Epithelial cell of prostate (primary cell): ENCODE results near the gene RIPPLY3.
"Not testable (repeated sequence)": the region's sequence is repeated elsewhere in the genome, so short reads cannot be mapped to it uniquely, and the experiment has no call there.

Source experiments
- DNase-seq: peaks from one replicate; pipeline ENCODE4 v3.0.0-alpha.2; 2011; ENCODE audit warnings: low read depth, low spot score
- H3K27ac ChIP-seq: fragments of 450-650 bp; 2 replicates; pipeline ENCODE4 v1.5.1; 2017; ENCODE audit warnings: mild to moderate bottlenecking

Gene RIPPLY3

DNA sequence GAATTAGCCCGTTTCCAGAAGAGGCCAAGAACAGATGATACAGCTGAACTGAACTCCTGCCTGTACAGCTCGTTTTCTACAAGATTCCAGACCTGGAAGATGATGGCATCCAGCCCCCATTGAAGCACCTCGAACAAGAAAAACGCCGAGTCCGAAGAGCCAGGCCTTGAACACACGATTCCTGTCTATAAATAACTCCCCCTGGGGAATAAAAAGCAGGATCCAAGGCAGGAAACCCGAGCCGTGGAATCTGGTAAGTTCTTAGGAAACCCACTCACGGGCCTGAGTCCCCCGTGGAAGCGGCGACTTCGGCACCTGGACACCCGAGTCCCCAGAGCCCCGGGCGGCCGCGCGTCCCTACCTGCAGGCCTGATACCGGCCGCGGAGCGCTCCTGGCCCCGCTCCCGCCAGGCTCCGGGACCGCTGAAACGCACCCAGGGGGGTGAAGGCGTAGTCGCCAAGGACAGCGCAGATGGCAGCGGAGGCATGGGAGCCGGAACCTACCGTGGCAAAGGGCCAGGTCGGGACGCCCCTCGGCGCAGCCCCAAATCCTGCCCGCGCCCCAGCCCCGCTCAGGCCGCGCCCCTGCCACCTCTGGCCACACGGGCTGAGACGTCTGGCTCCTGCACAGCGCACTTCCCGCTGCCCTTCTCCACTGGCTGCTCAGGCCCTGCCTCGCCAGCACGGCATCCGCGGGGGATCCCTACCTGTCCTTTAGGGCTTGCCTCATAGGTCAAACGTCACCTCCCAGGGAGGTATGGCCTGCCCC, 26.0 kb upstream of the RIPPLY3 start:
- no peak overlapping the region for H3K27ac ChIP-seq
- DNase-seq: no peak

DNA sequence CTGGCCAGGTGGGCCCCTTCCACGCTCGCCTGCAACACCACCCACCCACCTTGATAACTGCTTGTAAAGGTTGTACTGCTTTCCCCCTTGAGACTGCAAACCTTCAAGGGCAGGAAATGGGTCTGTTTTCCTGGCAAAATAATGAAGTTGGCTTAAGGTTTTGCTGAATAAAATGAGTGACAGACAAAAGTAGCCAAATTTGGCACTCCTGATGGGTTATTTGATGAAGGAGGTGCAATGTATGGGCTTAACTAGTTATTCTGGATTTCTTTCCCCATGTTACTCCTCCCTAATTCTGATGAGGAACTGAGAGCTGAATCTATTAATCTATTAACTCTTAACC, 25.5 kb upstream of the RIPPLY3 start:
- H3K27ac ChIP-seq: no peak overlapping the region
- DNase-seq: no peak

- no peak overlapping the region for H3K27ac ChIP-seq
- DNase-seq: no peak
Measured at GRCh38 chr21:36981977-36982700, 24.4 kb upstream of the RIPPLY3 start.

- H3K27ac ChIP-seq: no peak overlapping the region
- DNase-seq: no peak
Measured at GRCh38 chr21:36985751-36986594, 20.5 kb upstream of the RIPPLY3 start.

DNA sequence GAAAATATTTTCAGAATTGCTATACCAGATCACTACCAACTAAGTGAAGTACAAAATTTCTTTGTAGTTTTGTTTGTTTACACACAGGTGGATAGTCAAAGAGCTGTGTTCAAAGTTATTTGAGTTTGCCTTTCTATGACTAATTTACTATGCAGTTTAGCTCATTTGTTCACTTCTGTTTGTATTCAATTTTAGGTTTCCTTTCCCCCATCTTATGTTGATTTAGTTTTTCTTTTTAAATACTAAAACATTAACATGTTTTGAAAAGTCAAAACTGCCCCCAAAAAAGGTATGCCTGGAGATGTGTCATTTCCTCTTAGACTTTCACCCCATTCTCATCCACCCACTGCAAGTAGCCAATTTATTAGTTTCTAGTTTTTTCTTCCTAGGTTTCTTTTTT, 18.7 kb upstream of the RIPPLY3 start:
- no peak overlapping the region for H3K27ac ChIP-seq
- DNase-seq: no peak

- no peak for DNase-seq
- H3K27ac ChIP-seq: no peak overlapping the region
Measured at GRCh38 chr21:36988536-36988935, 18.0 kb upstream of the RIPPLY3 start.

DNA sequence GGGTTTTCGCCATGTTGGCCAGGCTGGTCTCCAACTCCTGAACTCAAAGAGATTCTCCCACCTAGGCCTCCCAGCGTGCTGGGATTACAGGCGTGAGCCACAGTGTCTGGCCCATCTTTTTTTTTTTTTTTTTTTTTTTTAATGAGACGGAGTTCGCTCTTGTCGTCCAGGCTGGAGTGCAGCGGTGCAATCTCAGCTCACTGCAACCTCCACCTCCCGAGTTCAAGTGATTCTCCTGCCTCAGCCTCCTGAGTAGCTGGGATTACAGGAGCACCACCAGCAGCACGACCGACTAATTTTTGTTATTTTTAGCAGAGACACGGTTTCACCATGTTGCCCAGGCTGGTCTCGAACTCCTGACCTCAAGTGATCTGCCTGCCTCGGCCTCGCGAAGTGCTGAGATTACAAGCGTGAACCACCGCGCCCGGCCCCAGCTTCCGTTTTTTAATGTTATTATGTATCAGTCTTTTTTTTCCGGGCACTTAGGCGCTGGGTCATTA, 17.3 kb upstream of the RIPPLY3 start:
- DNase-seq: not testable (repeated sequence)
- H3K27ac ChIP-seq: peak overlapping the region; percentile 68

DNA sequence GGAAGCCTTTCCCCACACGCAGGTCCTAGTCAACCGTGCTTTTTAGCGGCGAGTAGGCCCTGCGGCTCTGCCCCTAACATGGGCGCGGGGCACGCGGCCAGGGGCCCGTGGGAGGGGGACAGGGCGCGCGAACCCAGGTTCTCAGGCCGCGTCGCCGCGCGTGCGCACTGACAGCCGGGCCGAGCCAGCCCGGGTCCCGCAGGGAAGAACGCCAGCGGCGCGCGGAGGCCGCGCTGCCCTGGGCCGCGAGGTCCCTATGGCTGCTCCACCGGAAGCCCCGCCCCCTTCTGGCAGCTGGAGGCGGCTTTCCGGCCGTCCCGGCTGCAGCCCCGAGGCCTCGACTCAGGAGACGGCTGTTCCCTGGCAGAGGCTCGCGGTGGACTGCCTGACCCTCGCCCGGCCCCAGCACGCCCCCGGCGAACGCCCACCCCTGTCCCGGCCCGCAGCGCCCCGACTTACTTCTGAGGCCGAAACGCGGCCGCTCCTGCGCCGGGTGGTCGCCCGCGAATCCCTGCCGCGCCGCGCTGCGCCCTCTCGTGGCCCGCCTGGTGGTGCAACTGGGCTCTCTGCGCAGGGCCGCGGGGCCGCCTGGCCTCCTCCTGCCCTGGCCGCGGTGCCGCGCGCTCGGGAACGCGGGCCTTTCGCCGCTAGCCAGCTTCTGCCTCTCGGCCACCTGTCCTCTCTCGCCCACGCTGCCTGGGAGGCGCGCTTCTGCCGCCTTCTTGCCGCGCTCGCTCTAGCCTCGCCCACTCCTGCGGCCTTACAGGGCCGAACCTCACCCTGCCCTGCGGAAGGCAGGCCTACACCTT, 16.6 kb upstream of the RIPPLY3 start:
- H3K27ac ChIP-seq: peak overlapping the region; percentile 68
- peak; percentile 22 for DNase-seq

DNA sequence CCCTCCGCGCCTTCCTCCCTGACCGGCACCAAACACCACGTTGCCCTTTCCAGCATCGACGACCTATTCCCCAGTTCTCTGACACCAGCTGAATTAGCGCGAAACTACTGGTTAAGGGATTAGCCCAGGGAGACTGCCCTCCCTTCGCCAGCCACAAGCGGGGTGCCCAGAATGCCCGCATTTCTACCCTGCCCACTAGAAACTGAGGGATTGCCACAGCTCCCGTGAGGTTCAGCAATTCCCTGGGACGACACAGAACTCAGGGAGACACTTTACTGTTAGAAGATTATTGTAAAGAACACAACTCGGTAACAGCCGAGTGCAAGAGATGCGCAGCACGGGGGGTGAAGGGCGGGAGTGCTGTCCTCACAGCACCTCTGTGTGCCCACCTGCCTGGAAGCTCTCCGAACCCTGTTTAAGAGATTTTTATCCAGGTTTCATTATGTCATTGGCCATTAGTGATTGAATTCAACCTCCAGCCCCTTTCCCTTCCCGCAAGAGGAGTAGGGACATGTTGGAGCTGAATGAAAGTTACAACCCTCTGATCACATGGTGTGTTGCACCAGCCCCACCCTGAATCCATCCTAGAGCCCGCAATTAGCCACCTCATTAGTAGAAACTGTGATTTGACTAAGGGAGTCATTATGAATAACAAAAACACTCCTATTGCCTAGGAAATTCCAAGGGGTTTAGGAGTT, 15.8 kb upstream of the RIPPLY3 start:
- DNase-seq: no peak
- H3K27ac ChIP-seq: peak overlapping the region; percentile 68

DNA sequence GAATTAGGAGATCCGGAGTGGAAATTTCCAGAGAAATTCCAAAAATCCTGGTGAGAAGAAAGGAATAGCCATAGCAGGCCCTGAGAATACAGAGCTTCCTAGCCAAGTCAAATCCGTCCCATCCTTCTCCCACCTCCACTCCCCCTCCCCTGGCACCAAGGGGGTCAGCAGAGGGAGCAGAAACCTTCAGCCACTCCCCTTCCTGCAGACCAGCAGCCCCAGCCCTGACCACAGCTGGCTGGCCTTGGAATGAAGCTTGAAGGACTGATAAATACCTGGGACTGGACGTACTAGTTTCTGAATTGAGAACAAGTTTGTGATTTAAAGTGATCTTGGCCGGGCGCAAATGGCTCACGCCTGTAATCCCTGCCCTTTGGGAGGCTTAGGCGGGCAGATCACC, 13.8 kb upstream of the RIPPLY3 start:
- DNase-seq: no peak
- no peak overlapping the region for H3K27ac ChIP-seq

- DNase-seq: no peak
- H3K27ac ChIP-seq: no peak overlapping the region
Measured at GRCh38 chr21:36994501-36995158, 11.9 kb upstream of the RIPPLY3 start.

DNA sequence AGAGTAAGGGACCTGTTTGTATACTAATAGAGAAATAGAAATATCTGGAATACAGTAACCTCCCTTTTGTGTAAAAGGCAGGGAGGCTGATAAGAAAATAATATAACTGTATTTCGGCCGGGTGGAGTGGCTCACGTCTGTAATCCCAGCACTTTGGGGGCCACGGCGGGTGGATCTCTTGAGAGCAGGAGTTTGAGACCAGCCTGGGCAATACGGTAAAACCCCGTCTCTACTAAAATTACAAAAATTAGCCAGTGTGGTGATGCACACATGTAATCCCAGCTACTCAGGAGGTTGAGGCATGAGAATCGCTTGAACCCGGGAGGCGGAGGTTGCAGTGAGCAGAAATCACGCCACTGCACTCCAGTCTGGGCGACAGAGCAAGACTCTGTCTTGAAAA, 11.2 kb upstream of the RIPPLY3 start:
- DNase-seq: not testable (repeated sequence)

GRCh38 chr21:36999131-36999898, 7.2 kb upstream of the RIPPLY3 start:
- DNase-seq: no peak
- H3K27ac ChIP-seq: no peak overlapping the region

More for the DNA sequence above, 11.2 kb upstream of the RIPPLY3 start:
- H3K27ac ChIP-seq: not testable (repeated sequence)

DNA sequence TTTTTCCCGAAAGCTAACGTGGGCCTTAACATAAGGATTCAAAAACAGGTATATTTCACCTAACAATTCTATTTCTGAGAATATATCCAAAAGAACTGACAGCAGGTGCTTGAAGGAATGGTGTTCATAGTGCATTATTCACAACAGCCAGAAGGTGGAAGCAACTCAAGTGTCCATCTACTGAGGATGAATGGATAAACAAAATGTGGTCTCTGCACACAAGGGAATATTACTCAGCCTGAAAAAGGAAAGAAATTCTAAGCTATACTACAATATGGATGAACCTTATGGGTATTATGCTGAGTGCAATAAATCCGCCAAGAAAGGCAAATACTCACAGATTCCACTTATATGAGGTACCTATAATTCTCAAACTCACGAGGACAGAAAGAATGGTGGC, 6.1 kb upstream of the RIPPLY3 start:
- no peak overlapping the region for H3K27ac ChIP-seq
- no peak for DNase-seq

GRCh38 chr21:37001441-37001840, 5.1 kb upstream of the RIPPLY3 start:
- no peak overlapping the region for H3K27ac ChIP-seq
- no peak for DNase-seq

- DNase-seq, H3K27ac ChIP-seq: not testable (repeated sequence)
Measured at GRCh38 chr21:37002851-37003250, 3.7 kb upstream of the RIPPLY3 start.

DNA sequence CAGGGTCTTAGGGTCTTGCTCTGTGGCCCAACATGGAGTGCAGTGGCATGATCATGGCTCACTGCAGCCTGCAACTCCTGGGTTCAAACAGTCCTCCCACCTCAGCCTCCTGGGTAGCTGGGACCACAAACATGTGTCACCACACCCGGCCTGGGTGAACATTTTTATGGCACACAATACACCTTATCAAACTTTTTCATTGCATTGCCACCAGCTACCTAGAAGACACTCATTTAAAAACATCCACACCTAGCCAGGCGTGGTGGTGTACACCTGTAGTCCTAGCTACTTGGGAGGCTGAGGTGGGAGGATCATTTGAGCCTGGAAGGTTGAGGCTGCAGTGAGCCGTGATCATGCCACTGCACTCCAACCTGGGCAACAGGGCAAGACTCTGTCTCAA, 2.6 kb upstream of the RIPPLY3 start:
- not testable (repeated sequence) for DNase-seq

More for the DNA sequence above, 2.6 kb upstream of the RIPPLY3 start:
- H3K27ac ChIP-seq: not testable (repeated sequence)
